KMS-11 (cell line): ENCODE measurements around the gene RIC8B.

Source experiments
- H2AFZ ChIP-seq: fragments of 200-600 bp; sonication (generic); 2 replicates; pipeline ENCODE4 v1.6.1; 2016; ENCODE audit warnings: antibody characterized with exemption, mixed run types, low read depth
- H3K27ac ChIP-seq: fragments of 200-600 bp; sonication (generic); 2 replicates; pipeline ENCODE4 v1.6.1; 2016; ENCODE audit warnings: mild to moderate bottlenecking, mixed run types
- H3K27me3 ChIP-seq: fragments of 200-600 bp; sonication (generic); 2 replicates; pipeline ENCODE4 v1.6.1; 2017; ENCODE audit warnings: mild to moderate bottlenecking, low read depth, mixed run types, moderate library complexity; ENCODE audit not compliant: insufficient read depth
- H3K36me3 ChIP-seq: fragments of 200-600 bp; sonication (generic); 2 replicates; pipeline ENCODE4 v1.6.1; 2017; ENCODE audit warnings: mild to moderate bottlenecking, mixed run types; ENCODE audit not compliant: insufficient read depth
- H3K4me1 ChIP-seq: fragments of 200-600 bp; sonication (generic); 2 replicates; pipeline ENCODE4 v1.6.1; 2016; ENCODE audit warnings: mild to moderate bottlenecking, low read depth, mixed run types; ENCODE audit not compliant: poor library complexity, severe bottlenecking
- H3K4me2 ChIP-seq: fragments of 200-600 bp; sonication (generic); 2 replicates; pipeline ENCODE4 v1.7.0; 2016; ENCODE audit warnings: mild to moderate bottlenecking, mixed run types
- H3K4me3 ChIP-seq: fragments of 200-600 bp; sonication (generic); IDR thresholded peaks from 2 replicates; pipeline ENCODE4 v1.6.1; 2017; ENCODE audit warnings: low read depth, low read length, mixed read lengths; ENCODE audit not compliant: insufficient read depth
- H3K79me2 ChIP-seq: fragments of 200-600 bp; sonication (generic); 2 replicates; pipeline ENCODE4 v1.6.1; 2016; ENCODE audit warnings: low read depth, mixed run types; ENCODE audit not compliant: insufficient read depth
- H3K9ac ChIP-seq: fragments of 200-600 bp; sonication (generic); 2 replicates; pipeline ENCODE4 v1.6.1; 2016; ENCODE audit warnings: mild to moderate bottlenecking, mixed run types
- H4K20me1 ChIP-seq: fragments of 200-600 bp; sonication (generic); 2 replicates; pipeline ENCODE4 v1.6.1; 2016; ENCODE audit warnings: mild to moderate bottlenecking, mixed run types; ENCODE audit not compliant: insufficient read depth
- CTCF ChIP-seq: fragments of 200-600 bp; sonication (generic); conservative IDR thresholded peaks from 2 replicates; pipeline ENCODE4 v1.6.1; 2017; ENCODE audit warnings: low read depth, mild to moderate bottlenecking, antibody characterized with exemption, low read length, moderate library complexity, mixed read lengths

RIC8B gene

GRCh38 chr12:106889326-106889725 is 114.8 kb downstream of the RIC8B start:
- Histone ChIP-seq H3K4me1 (no peaks in the 10 kb centered on the region), H3K27ac (no peak overlapping the region), H2AFZ (no peak overlapping the region), H3K79me2 (no peaks in the 10 kb centered on the region), H4K20me1 (no peaks in the 10 kb centered on the region), H3K4me3 (no peak overlapping the region), H3K27me3 (no peaks in the 10 kb centered on the region), H3K36me3 (no peaks in the 10 kb centered on the region), H3K9ac (no peak overlapping the region), H3K4me2 (no peak overlapping the region)
- TF ChIP-seq CTCF, result no peak

- H3K27me3 ChIP-seq, result no peaks in the 10 kb centered on the region
- no peak overlapping the region for H3K27ac ChIP-seq
- H2AFZ ChIP-seq, result no peak overlapping the region
- H3K79me2 ChIP-seq, result no peaks in the 10 kb centered on the region
- H4K20me1 ChIP-seq, result no peaks in the 10 kb centered on the region
- H3K4me3 ChIP-seq, result no peak overlapping the region
- no peak for TF ChIP-seq CTCF
- no peak overlapping the region for H3K9ac ChIP-seq
- no peaks in the 10 kb centered on the region for H3K36me3 ChIP-seq
- H3K4me1 ChIP-seq, result no peaks in the 10 kb centered on the region
- H3K4me2 ChIP-seq, result no peak overlapping the region
Measured at GRCh38 chr12:106889950-106890626, 115.6 kb downstream of the RIC8B start.

- no peak overlapping the region for H2AFZ ChIP-seq
- no peak overlapping the region for H3K27ac ChIP-seq
- H3K27me3 ChIP-seq, result no peaks in the 10 kb centered on the region
- no peak overlapping the region for H3K4me3 ChIP-seq
- H3K79me2 ChIP-seq, result no peaks in the 10 kb centered on the region
- no peak for TF ChIP-seq CTCF
- H3K4me1 ChIP-seq, result no peaks in the 10 kb centered on the region
- no peak overlapping the region for H3K9ac ChIP-seq
- no peaks in the 10 kb centered on the region for H3K36me3 ChIP-seq
- H3K4me2 ChIP-seq, result no peak overlapping the region
- H4K20me1 ChIP-seq, result no peaks in the 10 kb centered on the region
Measured at GRCh38 chr12:106892075-106892474, 117.6 kb downstream of the RIC8B start.

GRCh38 chr12:106893451-106893850 is 119.0 kb downstream of the RIC8B start:
- Histone ChIP-seq H4K20me1 (no peaks in the 10 kb centered on the region), H3K36me3 (no peaks in the 10 kb centered on the region), H3K4me3 (no peak overlapping the region), H3K27ac (no peak overlapping the region), H3K9ac (no peak overlapping the region), H3K27me3 (no peaks in the 10 kb centered on the region), H3K4me2 (no peak overlapping the region), H3K79me2 (no peaks in the 10 kb centered on the region), H2AFZ (no peak overlapping the region), H3K4me1 (no peaks in the 10 kb centered on the region)
- no peak for TF ChIP-seq CTCF
